Measurements from ENCODE around the gene SLC44A5.
"Not testable (repeated sequence)": the region's sequence is repeated elsewhere in the genome, so short reads cannot be mapped to it uniquely, and the experiment has no call there.

Gene SLC44A5

GRCh38 chr1:75425001-75425650 lies 185.8 kb downstream of the SLC44A5 start:
- no peaks in the 10 kb centered on the region for H3K9me3 ChIP-seq (ENCODE audit: control insufficient read depth in 1 of 2, low read length in 2 of 2)
- no peak overlapping the region for H3K4me3 ChIP-seq (ENCODE audit: low read depth in 1 of 2, low read length in 2 of 2)
- no peaks in the 10 kb centered on the region for H3K27me3 ChIP-seq (ENCODE audit: control insufficient read depth in 1 of 2, insufficient read depth in 2 of 2, low read length in 2 of 2)
- H3K36me3 ChIP-seq (ENCODE audit: control insufficient read depth in 1 of 2, insufficient read depth in 2 of 2, low read length in 2 of 2) = no peaks in the 10 kb centered on the region
- H3K4me1 ChIP-seq (ENCODE audit: control insufficient read depth in 1 of 2, insufficient read depth in 2 of 2, low read length in 2 of 2) = no peaks in the 10 kb centered on the region
- H3K9ac ChIP-seq (ENCODE audit: low read depth in 1 of 2, low read length in 2 of 2) = no peak overlapping the region
- H3K27ac ChIP-seq (ENCODE audit: low read depth, low read length) = no peak overlapping the region

- H3K4me3 ChIP-seq (ENCODE audit: low read depth in 1 of 2, low read length in 2 of 2) = no peak overlapping the region
- H3K27ac ChIP-seq (ENCODE audit: low read depth, low read length) = no peak overlapping the region
- no peaks in the 10 kb centered on the region for H3K9me3 ChIP-seq (ENCODE audit: control insufficient read depth in 1 of 2, low read length in 2 of 2)
- no peaks in the 10 kb centered on the region for H3K4me1 ChIP-seq (ENCODE audit: control insufficient read depth in 1 of 2, insufficient read depth in 2 of 2, low read length in 2 of 2)
- no peaks in the 10 kb centered on the region for H3K27me3 ChIP-seq (ENCODE audit: control insufficient read depth in 1 of 2, insufficient read depth in 2 of 2, low read length in 2 of 2)
- no peak overlapping the region for H3K9ac ChIP-seq (ENCODE audit: low read depth in 1 of 2, low read length in 2 of 2)
- no peaks in the 10 kb centered on the region for H3K36me3 ChIP-seq (ENCODE audit: control insufficient read depth in 1 of 2, insufficient read depth in 2 of 2, low read length in 2 of 2)
These were observed 187.3 kb downstream of the SLC44A5 start for GRCh38 chr1:75423616-75424015.

GRCh38 chr1:75423136-75423535 lies 187.8 kb downstream of the SLC44A5 start:
- Histone ChIP-seq H3K27ac (ENCODE audit: low read depth, low read length) (no peak overlapping the region), H3K4me1 (ENCODE audit: control insufficient read depth in 1 of 2, insufficient read depth in 2 of 2, low read length in 2 of 2) (no peaks in the 10 kb centered on the region), H3K9me3 (ENCODE audit: control insufficient read depth in 1 of 2, low read length in 2 of 2) (no peaks in the 10 kb centered on the region), H3K9ac (ENCODE audit: low read depth in 1 of 2, low read length in 2 of 2) (no peak overlapping the region), H3K36me3 (ENCODE audit: control insufficient read depth in 1 of 2, insufficient read depth in 2 of 2, low read length in 2 of 2) (no peaks in the 10 kb centered on the region), H3K4me3 (ENCODE audit: low read depth in 1 of 2, low read length in 2 of 2) (no peak overlapping the region), H3K27me3 (ENCODE audit: control insufficient read depth in 1 of 2, insufficient read depth in 2 of 2, low read length in 2 of 2) (no peaks in the 10 kb centered on the region)

GRCh38 chr1:75421371-75421770 lies 189.5 kb downstream of the SLC44A5 start:
- Histone ChIP-seq H3K9ac (ENCODE audit: low read depth in 1 of 2, low read length in 2 of 2) (no peak overlapping the region), H3K9me3 (ENCODE audit: control insufficient read depth in 1 of 2, low read length in 2 of 2) (peaks cover 0 to under 1% of the 10 kb centered on the region in 2 donors)

GRCh38 chr1:75415187-75415586 lies 195.7 kb downstream of the SLC44A5 start:
- no peak overlapping the region for H3K4me3 ChIP-seq (ENCODE audit: low read depth in 1 of 2, low read length in 2 of 2)
- H3K4me1 ChIP-seq (ENCODE audit: control insufficient read depth in 1 of 2, insufficient read depth in 2 of 2, low read length in 2 of 2) = no peaks in the 10 kb centered on the region
- H3K27me3 ChIP-seq (ENCODE audit: control insufficient read depth in 1 of 2, insufficient read depth in 2 of 2, low read length in 2 of 2) = no peaks in the 10 kb centered on the region
- H3K36me3 ChIP-seq (ENCODE audit: control insufficient read depth in 1 of 2, insufficient read depth in 2 of 2, low read length in 2 of 2) = no peaks in the 10 kb centered on the region
- H3K27ac ChIP-seq (ENCODE audit: low read depth, low read length) = no peak overlapping the region
- no peak overlapping the region for H3K9ac ChIP-seq (ENCODE audit: low read depth in 1 of 2, low read length in 2 of 2)
- peaks cover 0 to 4% of the 10 kb centered on the region in 2 donors for H3K9me3 ChIP-seq (ENCODE audit: control insufficient read depth in 1 of 2, low read length in 2 of 2)

More at GRCh38 chr1:75421371-75421770, 189.5 kb downstream of the SLC44A5 start:
- Histone ChIP-seq H3K4me3 (ENCODE audit: low read depth in 1 of 2, low read length in 2 of 2) (no peak overlapping the region), H3K4me1 (ENCODE audit: control insufficient read depth in 1 of 2, insufficient read depth in 2 of 2, low read length in 2 of 2) (no peaks in the 10 kb centered on the region), H3K27me3 (ENCODE audit: control insufficient read depth in 1 of 2, insufficient read depth in 2 of 2, low read length in 2 of 2) (no peaks in the 10 kb centered on the region), H3K27ac (ENCODE audit: low read depth, low read length) (no peak overlapping the region), H3K36me3 (ENCODE audit: control insufficient read depth in 1 of 2, insufficient read depth in 2 of 2, low read length in 2 of 2) (no peaks in the 10 kb centered on the region)

GRCh38 chr1:75412616-75413015 lies 198.3 kb downstream of the SLC44A5 start:
- peaks cover 0 to 4% of the 10 kb centered on the region in 2 donors for H3K9me3 ChIP-seq (ENCODE audit: control insufficient read depth in 1 of 2, low read length in 2 of 2)
- H3K4me3 ChIP-seq (ENCODE audit: low read depth in 1 of 2, low read length in 2 of 2) = no peak overlapping the region
- no peak overlapping the region for H3K27ac ChIP-seq (ENCODE audit: low read depth, low read length)
- H3K9ac ChIP-seq (ENCODE audit: low read depth in 1 of 2, low read length in 2 of 2) = no peak overlapping the region
- H3K36me3 ChIP-seq (ENCODE audit: control insufficient read depth in 1 of 2, insufficient read depth in 2 of 2, low read length in 2 of 2) = no peaks in the 10 kb centered on the region
- no peaks in the 10 kb centered on the region for H3K27me3 ChIP-seq (ENCODE audit: control insufficient read depth in 1 of 2, insufficient read depth in 2 of 2, low read length in 2 of 2)
- H3K4me1 ChIP-seq (ENCODE audit: control insufficient read depth in 1 of 2, insufficient read depth in 2 of 2, low read length in 2 of 2) = no peaks in the 10 kb centered on the region

- not testable (repeated sequence) for H3K27me3 ChIP-seq (ENCODE audit: control insufficient read depth in 1 of 2, insufficient read depth in 2 of 2, low read length in 2 of 2); H3K9ac ChIP-seq (ENCODE audit: low read depth in 1 of 2, low read length in 2 of 2); H3K27ac ChIP-seq (ENCODE audit: low read depth, low read length); H3K9me3 ChIP-seq (ENCODE audit: control insufficient read depth in 1 of 2, low read length in 2 of 2); H3K4me1 ChIP-seq (ENCODE audit: control insufficient read depth in 1 of 2, insufficient read depth in 2 of 2, low read length in 2 of 2); H3K36me3 ChIP-seq (ENCODE audit: control insufficient read depth in 1 of 2, insufficient read depth in 2 of 2, low read length in 2 of 2); H3K4me3 ChIP-seq (ENCODE audit: low read depth in 1 of 2, low read length in 2 of 2)
These were observed 206.2 kb downstream of the SLC44A5 start for GRCh38 chr1:75404681-75405080.

- H3K4me3 ChIP-seq (ENCODE audit: low read depth in 1 of 2, low read length in 2 of 2); H3K36me3 ChIP-seq (ENCODE audit: control insufficient read depth in 1 of 2, insufficient read depth in 2 of 2, low read length in 2 of 2); H3K4me1 ChIP-seq (ENCODE audit: control insufficient read depth in 1 of 2, insufficient read depth in 2 of 2, low read length in 2 of 2); H3K27ac ChIP-seq (ENCODE audit: low read depth, low read length); H3K9me3 ChIP-seq (ENCODE audit: control insufficient read depth in 1 of 2, low read length in 2 of 2); H3K27me3 ChIP-seq (ENCODE audit: control insufficient read depth in 1 of 2, insufficient read depth in 2 of 2, low read length in 2 of 2); H3K9ac ChIP-seq (ENCODE audit: low read depth in 1 of 2, low read length in 2 of 2): not testable (repeated sequence)
These were observed 207.7 kb downstream of the SLC44A5 start for GRCh38 chr1:75403147-75403646.

- H3K4me1 ChIP-seq (ENCODE audit: control insufficient read depth in 1 of 2, insufficient read depth in 2 of 2, low read length in 2 of 2) = no peaks in the 10 kb centered on the region
- H3K36me3 ChIP-seq (ENCODE audit: control insufficient read depth in 1 of 2, insufficient read depth in 2 of 2, low read length in 2 of 2) = no peaks in the 10 kb centered on the region
- H3K9me3 ChIP-seq (ENCODE audit: control insufficient read depth in 1 of 2, low read length in 2 of 2) = no peaks in the 10 kb centered on the region
- no peak overlapping the region for H3K9ac ChIP-seq (ENCODE audit: low read depth in 1 of 2, low read length in 2 of 2)
- H3K27ac ChIP-seq (ENCODE audit: low read depth, low read length) = no peak overlapping the region
- H3K27me3 ChIP-seq (ENCODE audit: control insufficient read depth in 1 of 2, insufficient read depth in 2 of 2, low read length in 2 of 2) = no peaks in the 10 kb centered on the region
- H3K4me3 ChIP-seq (ENCODE audit: low read depth in 1 of 2, low read length in 2 of 2) = no peak overlapping the region
These were observed 210.2 kb downstream of the SLC44A5 start for GRCh38 chr1:75400716-75401115.

- H3K36me3 ChIP-seq (ENCODE audit: control insufficient read depth in 1 of 2, insufficient read depth in 2 of 2, low read length in 2 of 2) = no peaks in the 10 kb centered on the region
- H3K4me3 ChIP-seq (ENCODE audit: low read depth in 1 of 2, low read length in 2 of 2) = no peak overlapping the region
- H3K4me1 ChIP-seq (ENCODE audit: control insufficient read depth in 1 of 2, insufficient read depth in 2 of 2, low read length in 2 of 2) = no peaks in the 10 kb centered on the region
- peaks cover 0 to 3% of the 10 kb centered on the region in 2 donors for H3K9me3 ChIP-seq (ENCODE audit: control insufficient read depth in 1 of 2, low read length in 2 of 2)
- no peak overlapping the region for H3K9ac ChIP-seq (ENCODE audit: low read depth in 1 of 2, low read length in 2 of 2)
- no peak overlapping the region for H3K27ac ChIP-seq (ENCODE audit: low read depth, low read length)
- H3K27me3 ChIP-seq (ENCODE audit: control insufficient read depth in 1 of 2, insufficient read depth in 2 of 2, low read length in 2 of 2) = no peaks in the 10 kb centered on the region
These were observed 214.2 kb downstream of the SLC44A5 start for GRCh38 chr1:75396745-75397144.

Data from duodenal mucosa (tissue), 2 donors.